Natural killer cell treated with Interleukin-12 subunit alpha and Interleukin-12 subunit beta and Interleukin-15 and Interleukin-18, amount 100 ng/mL, for 72 hours (primary cell): ENCODE results near the gene PKD1L1. TPM values are rescaled to one million over a fixed set of nuclear protein-coding genes. Genes with fewer than 3 reads are reported as not detected.
"Not testable (repeated sequence)": the region's sequence is repeated elsewhere in the genome, so short reads cannot be mapped to it uniquely, and the experiment has no call there.

ENCODE experiments used
- ATAC-seq, 2 donors: fragments of 150-1000 bp; cut with Tn5 transposase in 1 of 2; sonication (Bioruptor Pico), chemical (Tn5 transposase) in 1 of 2; 2 replicates each; pipeline ENCODE4 v1.10.0; 2021
- DNase-seq: peaks from one replicate; pipeline ENCODE4 v3.0.0; 2022; ENCODE audit warnings: low spot score
- H3K27ac Mint-ChIP-seq, 2 donors: 1 replicate in 1 of 2; 2 replicates in 1 of 2; pipeline ENCODE4 v1.8.0; 2022; ENCODE audit warnings: mixed read lengths in 2 of 2, mild to moderate bottlenecking in 1 of 2, moderate library complexity in 1 of 2
- H3K27me3 Mint-ChIP-seq, 2 donors: 1 replicate in 1 of 2; 2 replicates in 1 of 2; pipeline ENCODE4 v1.8.0; 2022; ENCODE audit warnings: mixed read lengths in 2 of 2
- H3K36me3 Mint-ChIP-seq: one replicate; pipeline ENCODE4 v1.8.0; 2022; ENCODE audit warnings: mixed read lengths
- H3K4me1 Mint-ChIP-seq, 2 donors: 1 replicate in 1 of 2; 2 replicates in 1 of 2; pipeline ENCODE4 v1.8.0; 2022; ENCODE audit warnings: low read depth in 2 of 2, mixed read lengths in 2 of 2, mild to moderate bottlenecking in 1 of 2
- H3K4me3 Mint-ChIP-seq: one replicate; pipeline ENCODE4 v1.8.0; 2022; ENCODE audit warnings: mixed read lengths
- H3K9me3 Mint-ChIP-seq: 2 replicates; pipeline ENCODE4 v1.8.0; 2022; ENCODE audit warnings: mixed read lengths
- total RNA-seq, 2 donors: library from RNA; stranded (reverse); gene quantifications; one replicate each; pipeline ENCODE4 v1.2.3, GENCODE V29; 2022

PKD1L1 gene
- total RNA-seq, 2 donors from 2014 or later, result 0.28 to 0.31 TPM

GRCh38 chr7:47759056-47759706 is 189.1 kb downstream of the PKD1L1 start:
- H3K36me3 Mint-ChIP-seq, result no peaks in the 10 kb centered on the region
- no peak for ATAC-seq
- no peaks in the 10 kb centered on the region for H3K4me1 Mint-ChIP-seq
- H3K9me3 Mint-ChIP-seq, result no peaks in the 10 kb centered on the region
- no peak overlapping the region for H3K27ac Mint-ChIP-seq
- H3K27me3 Mint-ChIP-seq, result peaks cover 10 to 22% of the 10 kb centered on the region in 2 donors
- DNase-seq, result no peak
- no peak overlapping the region for H3K4me3 Mint-ChIP-seq

DNA sequence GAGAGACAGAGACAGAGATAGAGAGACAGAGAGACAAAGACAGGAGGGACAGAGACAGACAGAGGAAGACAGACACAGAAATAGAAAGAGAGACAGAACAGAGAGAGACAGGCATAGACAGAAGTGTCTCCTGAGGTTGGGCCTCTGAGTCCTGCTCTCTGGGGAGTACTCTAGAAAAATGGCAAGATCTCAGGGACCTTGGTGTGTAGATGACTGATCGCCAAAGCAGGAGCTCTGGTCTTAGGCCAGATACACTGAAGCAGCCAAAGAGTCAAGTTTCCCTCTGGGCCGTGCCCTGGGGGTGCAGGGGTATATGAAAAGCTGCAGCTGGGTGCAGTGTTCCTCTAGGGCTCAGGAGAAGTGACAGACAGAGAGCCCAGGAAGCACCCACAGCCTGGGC is 189.7 kb downstream of the PKD1L1 start:
- Mint-ChIP-seq H3K27me3 (peaks cover 11 to 22% of the 10 kb centered on the region in 2 donors), H3K36me3 (no peaks in the 10 kb centered on the region), H3K4me1 (no peaks in the 10 kb centered on the region), H3K27ac (no peak overlapping the region), H3K4me3 (no peak overlapping the region), H3K9me3 (no peaks in the 10 kb centered on the region)
- ATAC-seq (no peak), DNase-seq (no peak)

- no peaks in the 10 kb centered on the region for H3K36me3 Mint-ChIP-seq
- H3K27me3 Mint-ChIP-seq, result peaks cover 11 to 22% of the 10 kb centered on the region in 2 donors
- no peak overlapping the region for H3K4me3 Mint-ChIP-seq
- H3K9me3 Mint-ChIP-seq, result no peaks in the 10 kb centered on the region
- ATAC-seq, result no peak
- H3K27ac Mint-ChIP-seq, result no peak overlapping the region
- no peaks in the 10 kb centered on the region for H3K4me1 Mint-ChIP-seq
- DNase-seq, result no peak
Observed at GRCh38 chr7:47757921-47758411, 190.3 kb downstream of the PKD1L1 start.

DNA sequence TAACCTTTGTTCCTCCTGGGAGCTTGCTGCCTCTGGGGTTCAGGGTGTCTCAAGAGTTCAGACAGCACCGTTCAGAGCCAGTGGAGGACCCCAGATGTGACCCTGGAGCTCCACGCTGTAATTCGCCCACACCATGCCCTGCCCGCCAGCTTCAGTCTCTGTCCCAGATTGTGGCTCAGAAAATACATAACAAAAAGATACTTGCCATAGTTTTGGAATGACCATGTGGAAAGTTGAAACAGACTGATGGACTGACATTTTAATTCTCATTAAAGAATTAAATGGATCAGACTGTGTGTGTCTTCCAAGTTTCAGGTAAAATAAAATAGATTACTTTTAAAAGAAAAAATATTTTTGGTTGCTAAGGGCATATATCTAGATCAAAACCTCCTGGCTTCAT is 191.6 kb downstream of the PKD1L1 start:
- Mint-ChIP-seq H3K27ac (no peak overlapping the region), H3K4me1 (no peaks in the 10 kb centered on the region), H3K9me3 (no peaks in the 10 kb centered on the region), H3K27me3 (peaks cover 16 to 22% of the 10 kb centered on the region in 2 donors), H3K4me3 (no peak overlapping the region), H3K36me3 (no peaks in the 10 kb centered on the region)
- ATAC-seq, result no peak
- no peak for DNase-seq

GRCh38 chr7:47755248-47755647 is 193.0 kb downstream of the PKD1L1 start:
- ATAC-seq (no peak), DNase-seq (no peak)
- no peaks in the 10 kb centered on the region for H3K9me3 Mint-ChIP-seq
- H3K4me3 Mint-ChIP-seq, result no peak overlapping the region
- H3K27me3 Mint-ChIP-seq, result peaks cover 13 to 15% of the 10 kb centered on the region in 2 donors
- H3K36me3 Mint-ChIP-seq, result no peaks in the 10 kb centered on the region
- H3K4me1 Mint-ChIP-seq, result peaks cover 0 to 3% of the 10 kb centered on the region in 2 donors
- no peak overlapping the region for H3K27ac Mint-ChIP-seq

GRCh38 chr7:47751724-47752123 is 196.5 kb downstream of the PKD1L1 start:
- peaks cover 24 to 27% of the 10 kb centered on the region in 2 donors for H3K27me3 Mint-ChIP-seq
- not testable (repeated sequence) for ATAC-seq, H3K27ac Mint-ChIP-seq, H3K36me3 Mint-ChIP-seq, DNase-seq, H3K4me3 Mint-ChIP-seq, H3K4me1 Mint-ChIP-seq, H3K9me3 Mint-ChIP-seq

DNA sequence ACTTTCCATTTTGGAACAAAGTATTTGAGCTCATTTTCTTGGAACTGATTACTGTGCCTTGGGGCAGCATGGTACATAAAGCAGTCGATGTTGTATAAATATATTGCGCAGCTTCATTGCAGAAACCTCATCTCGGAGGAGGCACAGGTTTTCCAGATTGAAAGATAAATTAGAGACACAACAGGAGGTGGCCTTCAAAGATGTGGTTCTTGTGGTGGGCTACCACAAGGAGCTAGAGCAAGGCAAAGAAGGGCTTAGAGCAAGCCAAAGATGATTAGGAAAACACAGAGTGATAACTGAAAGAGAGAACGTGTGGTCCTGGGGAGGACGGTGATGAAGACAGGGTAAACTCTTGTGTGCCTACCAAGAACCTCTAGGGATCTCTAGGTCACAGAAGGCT is 197.2 kb downstream of the PKD1L1 start:
- Mint-ChIP-seq H3K4me3 (no peak overlapping the region), H3K27me3 (peaks cover 26 to 27% of the 10 kb centered on the region in 2 donors), H3K4me1 (peaks cover 0 to 3% of the 10 kb centered on the region in 2 donors), H3K27ac (no peak overlapping the region), H3K9me3 (no peaks in the 10 kb centered on the region), H3K36me3 (no peaks in the 10 kb centered on the region)
- ATAC-seq (no peak), DNase-seq (no peak)

DNA sequence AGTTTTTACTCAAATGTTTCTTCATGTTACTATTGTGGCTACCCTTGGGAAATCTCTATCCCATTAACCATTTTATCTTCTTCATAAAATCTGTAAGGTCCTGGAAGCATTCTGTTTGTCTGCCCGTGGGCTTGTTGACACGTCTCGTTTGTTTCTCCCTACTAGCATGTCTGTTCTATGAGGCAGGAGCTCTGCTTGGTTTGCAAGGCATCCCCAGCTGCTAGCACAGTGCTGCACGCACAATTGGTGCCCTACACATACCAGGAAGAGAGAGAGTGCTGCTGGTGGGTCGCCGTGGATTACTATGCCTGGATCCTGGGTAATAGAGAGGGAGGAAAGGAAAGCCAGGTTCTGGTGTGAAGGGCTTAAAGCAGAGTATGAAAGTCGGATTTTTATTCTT is 200.2 kb downstream of the PKD1L1 start:
- Mint-ChIP-seq H3K36me3 (no peaks in the 10 kb centered on the region), H3K27me3 (peaks cover 20 to 25% of the 10 kb centered on the region in 2 donors), H3K27ac (no peak overlapping the region), H3K9me3 (no peaks in the 10 kb centered on the region), H3K4me3 (no peak overlapping the region), H3K4me1 (peaks cover 0 to 3% of the 10 kb centered on the region in 2 donors)
- DNase-seq, result no peak
- no peak for ATAC-seq

- Mint-ChIP-seq H3K4me3 (no peak overlapping the region), H3K4me1 (peaks cover 0 to 3% of the 10 kb centered on the region in 2 donors), H3K27me3 (peaks cover 21% of the 10 kb centered on the region in 2 donors), H3K9me3 (no peaks in the 10 kb centered on the region), H3K36me3 (no peaks in the 10 kb centered on the region), H3K27ac (no peak overlapping the region)
- ATAC-seq (no peak), DNase-seq (no peak)
Observed at GRCh38 chr7:47747160-47747559, 201.1 kb downstream of the PKD1L1 start.

DNA sequence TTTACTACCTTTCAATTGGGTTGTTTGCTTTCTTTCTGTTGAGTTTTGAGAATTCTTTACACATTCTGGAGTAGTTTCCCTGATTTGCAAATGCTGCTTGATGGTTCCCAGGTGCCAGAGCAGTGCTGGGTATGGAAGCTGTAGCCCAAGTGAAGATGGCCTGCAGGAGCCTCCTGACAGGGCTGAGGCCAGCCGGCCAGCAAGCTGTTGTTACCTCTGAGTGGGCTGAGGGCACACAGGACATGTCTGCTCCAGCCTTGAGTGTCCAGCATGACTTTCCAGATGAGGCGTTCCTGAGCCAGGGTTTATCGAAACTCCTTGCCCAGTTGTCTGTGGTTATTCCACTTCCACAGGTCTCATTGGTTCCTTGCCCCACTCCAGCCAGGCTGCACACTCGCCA is 201.8 kb downstream of the PKD1L1 start:
- peaks cover 23 to 26% of the 10 kb centered on the region in 2 donors for H3K27me3 Mint-ChIP-seq
- ATAC-seq, result peak; percentile 52 to 58
- H3K4me1 Mint-ChIP-seq, result peaks cover 0 to 3% of the 10 kb centered on the region in 2 donors
- no peak overlapping the region for H3K4me3 Mint-ChIP-seq
- no peak overlapping the region for H3K27ac Mint-ChIP-seq
- no peaks in the 10 kb centered on the region for H3K9me3 Mint-ChIP-seq
- no peak for DNase-seq
- no peaks in the 10 kb centered on the region for H3K36me3 Mint-ChIP-seq

DNA sequence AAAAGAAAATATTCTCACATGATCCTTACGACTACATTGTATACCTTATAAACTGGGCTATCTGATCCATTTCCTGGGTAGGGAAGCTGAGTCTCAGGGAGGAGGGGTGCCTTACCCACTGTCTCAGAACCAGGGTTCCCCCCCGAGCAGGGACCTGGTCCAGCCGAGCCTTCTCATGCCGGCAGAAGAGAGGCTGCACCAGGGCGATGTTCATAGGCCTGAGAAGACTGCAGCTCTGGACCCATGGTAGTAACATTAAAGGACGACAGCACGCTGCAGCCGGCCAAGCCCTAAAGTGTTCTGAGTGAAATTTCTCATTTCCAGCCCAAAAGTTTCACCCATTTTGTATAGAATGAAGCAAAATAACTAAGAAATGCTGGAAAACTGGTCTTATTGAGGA is 203.4 kb downstream of the PKD1L1 start:
- Mint-ChIP-seq H3K4me1 (no peaks in the 10 kb centered on the region), H3K27ac (no peak overlapping the region), H3K27me3 (peaks cover 20 to 26% of the 10 kb centered on the region in 2 donors), H3K4me3 (no peak overlapping the region), H3K36me3 (no peaks in the 10 kb centered on the region), H3K9me3 (no peaks in the 10 kb centered on the region)
- DNase-seq (no peak), ATAC-seq (no peak)

GRCh38 chr7:47743965-47744591 is 204.2 kb downstream of the PKD1L1 start:
- no peaks in the 10 kb centered on the region for H3K36me3 Mint-ChIP-seq
- no peaks in the 10 kb centered on the region for H3K9me3 Mint-ChIP-seq
- H3K27ac Mint-ChIP-seq, result no peak overlapping the region
- peaks cover 17 to 29% of the 10 kb centered on the region in 2 donors for H3K27me3 Mint-ChIP-seq
- DNase-seq (no peak), ATAC-seq (no peak)
- H3K4me3 Mint-ChIP-seq, result no peak overlapping the region
- H3K4me1 Mint-ChIP-seq, result peaks cover 0 to under 1% of the 10 kb centered on the region in 2 donors

DNA sequence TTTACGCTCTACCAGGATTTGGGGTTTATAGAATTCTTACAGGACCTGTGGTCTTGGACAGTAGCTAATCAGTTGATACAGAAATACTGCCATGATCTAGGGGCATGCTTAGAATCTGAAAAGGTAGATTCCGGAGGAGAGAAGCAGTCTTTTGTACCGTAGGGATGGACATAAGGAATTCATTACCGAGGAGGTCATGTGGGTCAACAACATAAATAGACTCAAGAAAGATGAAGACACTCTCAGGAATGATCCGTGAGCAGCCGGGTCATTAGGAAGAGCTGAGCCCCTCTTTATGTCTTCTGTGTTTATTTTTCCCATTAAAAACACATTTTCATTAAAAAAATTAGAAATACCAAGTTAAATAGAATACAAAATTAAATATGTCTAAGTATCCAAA is 206.3 kb downstream of the PKD1L1 start:
- no peak for DNase-seq
- Mint-ChIP-seq H3K27me3 (peaks cover 8 to 20% of the 10 kb centered on the region in 2 donors), H3K4me3 (no peak overlapping the region), H3K36me3 (no peaks in the 10 kb centered on the region), H3K27ac (no peak overlapping the region), H3K9me3 (no peaks in the 10 kb centered on the region), H3K4me1 (peaks cover 0 to 7% of the 10 kb centered on the region in 2 donors)
- ATAC-seq, result no peak

- ATAC-seq, result no peak
- Mint-ChIP-seq H3K4me3 (no peak overlapping the region), H3K36me3 (no peaks in the 10 kb centered on the region), H3K27me3 (peaks cover 7 to 14% of the 10 kb centered on the region in 2 donors), H3K27ac (no peak overlapping the region), H3K4me1 (peaks cover 0 to 7% of the 10 kb centered on the region in 2 donors), H3K9me3 (no peaks in the 10 kb centered on the region)
- DNase-seq, result no peak
Observed at GRCh38 chr7:47739891-47740290, 208.4 kb downstream of the PKD1L1 start.
